Activated CD8-positive, alpha-beta T cell treated with anti-CD3 and anti-CD28 coated beads, Interleukin-2, amount 10 ng/mL, durations not matched to agents 7 days and 5 days (primary cell): ENCODE data around the gene FHL1. TPM values are rescaled to one million over a fixed set of nuclear protein-coding genes. Genes with fewer than 3 reads are reported as not detected.

Source experiments
- ATAC-seq: fragments of 150-1000 bp; cut with Tn5 transposase; one replicate; pipeline ENCODE4 v1.10.0; 2021; ENCODE audit warnings: moderate library complexity
- CTCF ChIA-PET: fragments of 350-600 bp; sonication (Branson Sonifier 250); formaldehyde crosslinking; loops from one replicate; lab custom pipeline; 2021; ENCODE audit warnings: antibody characterized with exemption; lab: Charles Lee
- POLR2A ChIA-PET: fragments of 350-600 bp; sonication (Branson Sonifier 250); formaldehyde crosslinking; loops from one replicate; lab custom pipeline; 2021; ENCODE audit warnings: antibody characterized with exemption; lab: Charles Lee
- DNase-seq: peaks from one replicate; pipeline ENCODE4 v3.0.0-alpha.2; 2020
- H3K27ac Mint-ChIP-seq: one replicate; pipeline ENCODE4 v1.8.0; 2021; ENCODE audit warnings: mild to moderate bottlenecking, mixed read lengths
- H3K27me3 Mint-ChIP-seq: one replicate; pipeline ENCODE4 v1.8.0; 2021; ENCODE audit warnings: low read depth, mixed read lengths
- H3K36me3 Mint-ChIP-seq: one replicate; pipeline ENCODE4 v1.8.0; 2021; ENCODE audit warnings: low read depth, mixed read lengths
- H3K4me1 Mint-ChIP-seq: one replicate; pipeline ENCODE4 v1.8.0; 2021; ENCODE audit warnings: low read depth, mixed read lengths
- H3K4me3 Mint-ChIP-seq: one replicate; pipeline ENCODE4 v1.8.0; 2021; ENCODE audit warnings: mild to moderate bottlenecking, mixed read lengths
- H3K9me3 Mint-ChIP-seq: one replicate; pipeline ENCODE4 v1.8.0; 2022; ENCODE audit warnings: mixed read lengths; ENCODE audit not compliant: insufficient read depth
- total RNA-seq, 2 experiments: library from RNA; stranded (reverse); gene quantifications; one replicate each; pipeline ENCODE4 v1.2.3, GENCODE V29; 2021

Gene FHL1
- total RNA-seq, 2 experiments from 2014 or later, result 12.6 to 14.4 TPM

- Mint-ChIP-seq H3K4me3 (no peak overlapping the region), H3K27ac (no peak overlapping the region), H3K27me3 (no peaks in the 10 kb centered on the region), H3K4me1 (no peaks in the 10 kb centered on the region), H3K9me3 (no peaks in the 10 kb centered on the region), H3K36me3 (no peaks in the 10 kb centered on the region)
- CTCF ChIA-PET, result no interaction called here
- POLR2A ChIA-PET, result no interaction called here
- ATAC-seq, result no peak
- DNase-seq, result no peak
Observed at GRCh38 chrX:136170139-136170800, 22.9 kb downstream of the FHL1 start.

GRCh38 chrX:136171420-136171819, 24.1 kb downstream of the FHL1 start:
- ATAC-seq (no peak), DNase-seq (no peak)
- H3K4me1 Mint-ChIP-seq, result no peaks in the 10 kb centered on the region
- POLR2A ChIA-PET, result no interaction called here
- no peak overlapping the region for H3K27ac Mint-ChIP-seq
- CTCF ChIA-PET, result interaction anchor here (1.0 kb wide), 1 partner anchor 97 kb away, joined by 3 read pairs; no protein-coding TSS in a partner anchor
- no peak overlapping the region for H3K4me3 Mint-ChIP-seq
- H3K9me3 Mint-ChIP-seq, result no peaks in the 10 kb centered on the region
- H3K27me3 Mint-ChIP-seq, result no peaks in the 10 kb centered on the region
- H3K36me3 Mint-ChIP-seq, result no peaks in the 10 kb centered on the region

GRCh38 chrX:136176399-136176825, 29.1 kb downstream of the FHL1 start:
- ATAC-seq, result no peak
- no peaks in the 10 kb centered on the region for H3K9me3 Mint-ChIP-seq
- H3K4me1 Mint-ChIP-seq, result no peaks in the 10 kb centered on the region
- ChIA-PET CTCF (no interaction called here), POLR2A (no interaction called here)
- H3K27ac Mint-ChIP-seq, result no peak overlapping the region
- no peak overlapping the region for H3K4me3 Mint-ChIP-seq
- no peaks in the 10 kb centered on the region for H3K36me3 Mint-ChIP-seq
- no peaks in the 10 kb centered on the region for H3K27me3 Mint-ChIP-seq
- DNase-seq, result no peak

GRCh38 chrX:136179133-136179532, 31.8 kb downstream of the FHL1 start:
- Mint-ChIP-seq H3K27me3 (no peaks in the 10 kb centered on the region), H3K9me3 (no peaks in the 10 kb centered on the region), H3K36me3 (no peaks in the 10 kb centered on the region), H3K4me1 (no peaks in the 10 kb centered on the region), H3K4me3 (no peak overlapping the region), H3K27ac (no peak overlapping the region)
- DNase-seq (no peak), ATAC-seq (no peak)
- CTCF ChIA-PET, result no interaction called here
- POLR2A ChIA-PET, result no interaction called here

- no peak for ATAC-seq
- ChIA-PET POLR2A (no interaction called here), CTCF (no interaction called here)
- H3K9me3 Mint-ChIP-seq, result no peaks in the 10 kb centered on the region
- H3K27me3 Mint-ChIP-seq, result no peaks in the 10 kb centered on the region
- no peak for DNase-seq
- no peak overlapping the region for H3K27ac Mint-ChIP-seq
- no peaks in the 10 kb centered on the region for H3K36me3 Mint-ChIP-seq
- no peak overlapping the region for H3K4me3 Mint-ChIP-seq
- peaks cover 6% of the 10 kb centered on the region for H3K4me1 Mint-ChIP-seq
Observed at GRCh38 chrX:136182414-136182813, 35.1 kb downstream of the FHL1 start.

GRCh38 chrX:136183172-136183571, 35.8 kb downstream of the FHL1 start:
- no peak for ATAC-seq
- no peak for DNase-seq
- ChIA-PET POLR2A (no interaction called here), CTCF (no interaction called here)
- Mint-ChIP-seq H3K27me3 (no peaks in the 10 kb centered on the region), H3K9me3 (no peaks in the 10 kb centered on the region), H3K27ac (no peak overlapping the region), H3K4me3 (no peak overlapping the region), H3K36me3 (no peaks in the 10 kb centered on the region), H3K4me1 (peaks cover 6% of the 10 kb centered on the region)

GRCh38 chrX:136183917-136184316, 36.6 kb downstream of the FHL1 start:
- Mint-ChIP-seq H3K4me3 (no peak overlapping the region), H3K4me1 (peaks cover 6% of the 10 kb centered on the region), H3K27me3 (no peaks in the 10 kb centered on the region), H3K9me3 (no peaks in the 10 kb centered on the region), H3K27ac (no peak overlapping the region), H3K36me3 (no peaks in the 10 kb centered on the region)
- ATAC-seq (no peak), DNase-seq (no peak)
- POLR2A ChIA-PET, result no interaction called here
- CTCF ChIA-PET, result no interaction called here

- DNase-seq (no peak), ATAC-seq (no peak)
- no peak overlapping the region for H3K27ac Mint-ChIP-seq
- no peaks in the 10 kb centered on the region for H3K9me3 Mint-ChIP-seq
- ChIA-PET CTCF (interaction anchor here (1.0 to 1.2 kb wide), 2 partner anchors 18 to 23 kb away, joined by 4 read pairs; no protein-coding TSS in a partner anchor), POLR2A (no interaction called here)
- no peaks in the 10 kb centered on the region for H3K27me3 Mint-ChIP-seq
- no peaks in the 10 kb centered on the region for H3K36me3 Mint-ChIP-seq
- H3K4me3 Mint-ChIP-seq, result no peak overlapping the region
- peaks cover 6% of the 10 kb centered on the region for H3K4me1 Mint-ChIP-seq
Observed at GRCh38 chrX:136185401-136186022, 38.2 kb downstream of the FHL1 start.

- DNase-seq (no peak), ATAC-seq (no peak)
Observed at GRCh38 chrX:136186023-136186413, 38.7 kb downstream of the FHL1 start.

GRCh38 chrX:136189222-136189621, 41.9 kb downstream of the FHL1 start:
- no peak for ATAC-seq
- ChIA-PET POLR2A (no interaction called here), CTCF (interaction anchor here (1.1 to 1.2 kb wide), 3 partner anchors 14 to 151 kb away, joined by 3 read pairs; no protein-coding TSS in a partner anchor)
- DNase-seq, result no peak
- Mint-ChIP-seq H3K27me3 (no peaks in the 10 kb centered on the region), H3K9me3 (no peaks in the 10 kb centered on the region), H3K4me1 (peaks cover 35% of the 10 kb centered on the region), H3K4me3 (no peak overlapping the region), H3K27ac (no peak overlapping the region), H3K36me3 (peaks cover 5% of the 10 kb centered on the region)

More at GRCh38 chrX:136186023-136186413, 38.7 kb downstream of the FHL1 start:
- no peaks in the 10 kb centered on the region for H3K9me3 Mint-ChIP-seq
- no peak overlapping the region for H3K27ac Mint-ChIP-seq
- CTCF ChIA-PET, result interaction anchor here (1.0 to 1.2 kb wide), 2 partner anchors 17 to 23 kb away, joined by 4 read pairs; no protein-coding TSS in a partner anchor
- POLR2A ChIA-PET, result no interaction called here
- no peaks in the 10 kb centered on the region for H3K27me3 Mint-ChIP-seq
- peaks cover 2% of the 10 kb centered on the region for H3K36me3 Mint-ChIP-seq
- H3K4me3 Mint-ChIP-seq, result no peak overlapping the region
- H3K4me1 Mint-ChIP-seq, result peaks cover 6% of the 10 kb centered on the region

- ChIA-PET CTCF (no interaction called here), POLR2A (no interaction called here)
- H3K4me1 Mint-ChIP-seq, result peaks cover 37% of the 10 kb centered on the region
- no peak overlapping the region for H3K27ac Mint-ChIP-seq
- no peaks in the 10 kb centered on the region for H3K9me3 Mint-ChIP-seq
- no peak overlapping the region for H3K4me3 Mint-ChIP-seq
- H3K27me3 Mint-ChIP-seq, result no peaks in the 10 kb centered on the region
- H3K36me3 Mint-ChIP-seq, result peaks cover 5% of the 10 kb centered on the region
- ATAC-seq, result no peak
- no peak for DNase-seq
Observed at GRCh38 chrX:136190038-136190713, 42.8 kb downstream of the FHL1 start.

GRCh38 chrX:136191171-136191570, 43.8 kb downstream of the FHL1 start:
- Mint-ChIP-seq H3K36me3 (peaks cover 7% of the 10 kb centered on the region), H3K9me3 (no peaks in the 10 kb centered on the region), H3K27me3 (no peaks in the 10 kb centered on the region), H3K4me1 (peaks cover 40% of the 10 kb centered on the region), H3K27ac (no peak overlapping the region), H3K4me3 (no peak overlapping the region)
- ChIA-PET CTCF (interaction anchor here (1.2 kb wide), 1 partner anchor 78 kb away, joined by 3 read pairs; no protein-coding TSS in a partner anchor), POLR2A (no interaction called here)
- no peak for DNase-seq
- ATAC-seq, result no peak
